GM13976 (cell line): Measurements from ENCODE around the gene YY1.
"Not testable (repeated sequence)": the region's sequence is repeated elsewhere in the genome, so short reads cannot be mapped to it uniquely, and the experiment has no call there.

Experiments
- DNase-seq: peaks from one replicate; pipeline ENCODE4 v3.0.0; 2012; ENCODE audit warnings: low spot score
- in situ Hi-C: fragments of 300-500 bp; cut with MboI; formaldehyde crosslinking; loops from one replicate; pipeline ENCODE4 v1.12.0; 2022; ENCODE audit warnings: low sequenced_read_pairs, mixed read lengths, inconsistent platforms; ENCODE audit not compliant: unreplicated experiment
- TF ChIP-seq, protein P1 (sequence below): IDR thresholded peaks from 2 replicates; pipeline ENCODE4 v1.5.1; 2012; ENCODE audit warnings: borderline replicate concordance, mild to moderate bottlenecking; ENCODE audit not compliant: insufficient read depth; ENCODE audit errors: extremely low read depth, missing control alignments, control extremely low read depth

The YY1 gene

DNA sequence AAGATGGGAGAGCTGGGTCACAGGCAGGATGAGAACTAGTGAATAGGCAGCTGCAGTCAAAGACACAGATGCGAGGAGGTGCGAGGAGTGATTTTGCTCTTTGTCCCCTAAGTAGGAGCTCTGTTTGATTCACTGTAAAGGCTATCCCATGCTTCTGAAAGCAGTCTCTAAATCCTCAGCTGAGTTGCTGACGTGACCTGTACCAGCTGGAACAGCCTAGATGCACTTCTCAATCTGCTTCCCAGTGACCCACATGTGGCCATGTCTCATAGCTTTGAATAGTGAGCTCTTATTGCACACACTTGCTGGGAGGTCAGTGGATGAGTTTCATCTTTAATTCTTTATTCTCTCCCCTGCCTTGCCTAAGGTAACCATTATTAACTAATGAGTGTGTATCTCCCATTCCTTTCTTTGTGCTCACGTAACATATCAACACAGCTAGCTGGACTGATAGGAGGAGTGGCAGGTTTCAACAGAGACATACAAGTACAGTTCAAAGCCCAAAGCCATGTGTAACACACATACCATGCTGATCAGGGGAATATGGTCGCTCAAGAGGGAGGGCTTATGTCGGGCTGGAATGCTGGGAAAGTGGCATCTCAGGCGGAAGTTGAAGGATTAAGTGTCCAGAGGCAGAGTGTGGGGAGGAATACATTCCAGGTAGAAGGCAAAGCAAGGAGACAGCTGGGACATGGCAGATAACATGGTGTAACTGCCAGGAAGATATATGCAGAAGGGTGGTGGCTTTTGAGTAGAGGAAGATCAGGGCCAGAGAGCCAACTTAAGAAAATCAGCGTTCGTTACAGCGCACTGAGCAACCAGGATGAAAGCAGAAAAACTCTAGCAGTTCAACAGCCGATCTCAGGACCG is 15.4 kb upstream of the YY1 start:
- in situ Hi-C loops: no loop called here
- TF ChIP-seq, protein P1, sequence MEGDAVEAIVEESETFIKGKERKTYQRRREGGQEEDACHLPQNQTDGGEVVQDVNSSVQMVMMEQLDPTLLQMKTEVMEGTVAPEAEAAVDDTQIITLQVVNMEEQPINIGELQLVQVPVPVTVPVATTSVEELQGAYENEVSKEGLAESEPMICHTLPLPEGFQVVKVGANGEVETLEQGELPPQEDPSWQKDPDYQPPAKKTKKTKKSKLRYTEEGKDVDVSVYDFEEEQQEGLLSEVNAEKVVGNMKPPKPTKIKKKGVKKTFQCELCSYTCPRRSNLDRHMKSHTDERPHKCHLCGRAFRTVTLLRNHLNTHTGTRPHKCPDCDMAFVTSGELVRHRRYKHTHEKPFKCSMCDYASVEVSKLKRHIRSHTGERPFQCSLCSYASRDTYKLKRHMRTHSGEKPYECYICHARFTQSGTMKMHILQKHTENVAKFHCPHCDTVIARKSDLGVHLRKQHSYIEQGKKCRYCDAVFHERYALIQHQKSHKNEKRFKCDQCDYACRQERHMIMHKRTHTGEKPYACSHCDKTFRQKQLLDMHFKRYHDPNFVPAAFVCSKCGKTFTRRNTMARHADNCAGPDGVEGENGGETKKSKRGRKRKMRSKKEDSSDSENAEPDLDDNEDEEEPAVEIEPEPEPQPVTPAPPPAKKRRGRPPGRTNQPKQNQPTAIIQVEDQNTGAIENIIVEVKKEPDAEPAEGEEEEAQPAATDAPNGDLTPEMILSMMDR: no peak
- DNase-seq: no peak

DNA sequence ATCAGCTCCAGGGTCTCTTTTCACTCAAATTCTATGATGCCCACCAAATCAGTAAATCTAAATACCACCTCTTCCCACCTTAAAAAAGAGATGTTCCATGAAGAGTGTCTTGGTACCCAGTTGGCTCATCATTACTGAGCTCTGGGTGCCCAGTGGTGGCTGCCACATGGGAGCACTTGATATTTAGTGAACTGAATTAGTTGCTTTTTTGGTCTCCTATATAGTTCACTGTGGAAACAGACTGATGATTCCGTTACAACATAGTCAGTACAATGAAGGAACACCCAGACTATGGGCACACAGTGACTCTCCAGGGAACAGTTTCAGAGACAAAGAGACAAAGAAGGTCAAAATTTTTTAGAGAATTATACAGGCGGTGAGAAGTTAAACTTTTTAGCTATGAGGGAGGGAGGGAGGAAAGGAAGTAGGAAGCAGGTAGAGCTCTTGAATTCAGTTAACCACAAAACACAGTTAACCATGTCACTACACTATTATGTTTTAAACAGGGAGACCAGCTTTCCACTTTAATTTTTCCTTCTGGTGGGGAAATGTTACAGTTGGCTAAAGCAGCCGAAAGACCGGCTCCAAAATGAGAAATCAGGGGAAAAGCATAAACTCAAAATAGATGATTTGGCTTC is 14.6 kb upstream of the YY1 start:
- in situ Hi-C loops: no loop called here
- TF ChIP-seq, protein P1: no peak
- DNase-seq: no peak

DNA sequence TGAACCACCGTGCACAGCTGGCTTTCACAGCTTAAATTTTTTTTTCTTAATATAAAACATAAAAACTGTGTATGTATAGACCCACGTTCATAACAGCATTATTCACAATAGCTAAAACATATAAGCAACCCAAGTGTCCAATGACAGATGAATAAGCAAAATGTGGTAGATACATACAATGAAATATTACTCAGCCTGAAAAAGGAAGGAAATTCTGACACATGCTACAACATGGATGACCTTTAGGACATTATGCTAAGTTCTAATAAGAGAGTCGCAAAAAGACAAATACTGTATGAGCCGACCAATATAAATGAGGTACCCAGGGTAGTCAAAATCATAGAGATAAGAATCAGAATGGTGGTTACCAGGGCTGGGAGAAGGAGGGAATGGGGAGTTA is 13.8 kb upstream of the YY1 start:
- DNase-seq: no peak
- TF ChIP-seq, protein P1: no peak
- in situ Hi-C loops: no loop called here

DNA sequence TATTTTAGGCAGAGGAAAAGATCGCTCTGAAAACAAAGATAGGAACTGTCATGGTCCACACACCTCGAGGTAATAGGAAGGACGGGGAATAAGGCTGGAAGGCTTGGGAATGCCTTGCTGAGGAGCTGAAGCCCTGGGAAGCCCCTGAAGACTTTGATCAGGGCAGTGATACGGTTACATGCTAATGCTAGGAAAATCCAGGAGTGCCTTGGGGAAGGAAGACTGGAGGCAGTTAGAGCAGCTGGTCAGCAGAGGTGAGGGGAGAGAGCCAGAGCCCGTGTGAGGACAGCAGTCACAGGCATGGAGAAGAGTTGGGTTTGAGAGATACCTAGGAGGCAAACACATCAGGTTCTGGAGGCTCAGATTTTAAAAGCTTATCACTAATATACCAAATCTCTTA is 8.6 kb upstream of the YY1 start:
- in situ Hi-C loops: no loop called here
- no peak for DNase-seq
- TF ChIP-seq, protein P1: no peak

DNA sequence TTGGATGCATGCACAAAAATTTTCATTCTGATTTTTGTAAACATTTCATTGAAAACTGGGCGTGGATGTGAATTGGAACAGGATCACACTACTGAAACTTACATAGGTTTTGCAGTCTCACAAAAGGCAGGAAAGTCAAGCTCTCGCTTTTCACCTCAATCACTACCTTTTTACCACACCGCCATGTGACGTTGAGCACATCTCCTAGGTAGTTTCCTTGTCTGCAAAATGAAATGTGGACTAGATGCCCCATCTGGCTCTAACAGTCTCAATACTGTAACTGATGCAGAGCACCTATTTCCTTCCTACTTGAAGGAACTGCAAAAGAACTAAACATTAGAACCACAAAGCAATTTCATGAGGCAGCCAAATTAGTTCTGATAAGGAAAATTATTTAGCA is 4.4 kb upstream of the YY1 start:
- TF ChIP-seq, protein P1: no peak
- DNase-seq: no peak
- in situ Hi-C loops: no loop called here

DNA sequence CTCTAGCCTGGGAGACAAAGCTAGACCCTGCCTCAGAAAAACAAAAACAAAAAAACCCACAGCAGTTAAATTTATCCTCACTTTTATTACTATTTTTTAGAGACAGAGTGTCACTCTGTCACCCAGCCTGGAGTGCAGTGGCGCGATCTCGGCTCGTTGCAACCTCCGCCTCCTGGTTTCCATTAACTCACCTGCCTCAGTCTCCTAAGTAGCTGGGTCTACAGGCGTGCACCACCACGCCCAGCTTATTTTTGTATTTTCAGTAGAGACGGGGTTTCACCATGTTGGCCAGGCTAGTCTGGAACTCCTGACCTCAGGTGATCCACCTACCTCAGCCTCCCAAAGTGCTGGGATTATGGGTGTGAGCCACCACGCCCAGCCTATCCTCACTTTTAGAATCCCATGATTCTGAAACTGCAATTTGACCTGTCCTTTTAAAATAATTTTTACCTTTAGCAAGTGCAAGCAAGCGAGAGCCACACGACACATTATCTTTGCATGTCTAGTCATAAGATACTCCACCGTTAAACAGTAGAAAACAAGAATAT is 2.6 kb upstream of the YY1 start:
- in situ Hi-C loops, DNase-seq: not testable (repeated sequence)

DNA sequence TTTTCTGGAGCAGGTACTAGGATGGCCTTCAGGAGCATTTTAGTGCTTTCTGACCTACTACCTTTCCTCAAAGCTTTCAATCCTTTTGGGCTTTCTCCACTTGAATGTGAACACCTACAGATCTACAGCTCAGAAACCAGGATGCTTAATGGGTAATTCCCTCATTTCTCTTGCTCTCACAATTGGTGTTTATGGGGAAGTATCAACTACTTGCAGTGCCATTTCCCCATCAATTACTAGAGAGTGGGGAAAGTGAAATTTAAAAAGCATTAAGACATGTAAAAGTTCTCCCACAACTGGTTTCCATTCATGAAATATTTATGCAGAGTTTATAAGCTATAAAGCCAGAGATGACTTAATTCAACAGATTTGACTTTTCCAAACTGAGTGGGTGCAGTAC is 2.1 kb upstream of the YY1 start:
- in situ Hi-C loops: no loop called here

More for the DNA sequence above, 2.1 kb upstream of the YY1 start:
- DNase-seq: no peak
- TF ChIP-seq, protein P1: no peak
